ES-I3 (cell line): ENCODE results near the gene PARD3.

Source experiments
- H3K36me3 ChIP-seq: 2 replicates; pipeline ENCODE4 v1.6.1; 2013; ENCODE audit warnings: mild to moderate bottlenecking, low read length, control low read depth, moderate library complexity; ENCODE audit not compliant: insufficient read depth
- H3K4me1 ChIP-seq: 2 replicates; pipeline ENCODE4 v1.6.1; 2013; ENCODE audit warnings: mild to moderate bottlenecking, control low read depth, low read length; ENCODE audit not compliant: insufficient read depth
- H3K9ac ChIP-seq: 2 replicates; pipeline ENCODE4 v1.6.1; 2013; ENCODE audit warnings: low read depth, mild to moderate bottlenecking, low read length, moderate library complexity
- H3K9me3 ChIP-seq: 2 replicates; pipeline ENCODE4 v1.6.1; 2013; ENCODE audit warnings: mild to moderate bottlenecking, low read length, moderate library complexity; ENCODE audit not compliant: control insufficient read depth, insufficient read depth

Gene PARD3

DNA sequence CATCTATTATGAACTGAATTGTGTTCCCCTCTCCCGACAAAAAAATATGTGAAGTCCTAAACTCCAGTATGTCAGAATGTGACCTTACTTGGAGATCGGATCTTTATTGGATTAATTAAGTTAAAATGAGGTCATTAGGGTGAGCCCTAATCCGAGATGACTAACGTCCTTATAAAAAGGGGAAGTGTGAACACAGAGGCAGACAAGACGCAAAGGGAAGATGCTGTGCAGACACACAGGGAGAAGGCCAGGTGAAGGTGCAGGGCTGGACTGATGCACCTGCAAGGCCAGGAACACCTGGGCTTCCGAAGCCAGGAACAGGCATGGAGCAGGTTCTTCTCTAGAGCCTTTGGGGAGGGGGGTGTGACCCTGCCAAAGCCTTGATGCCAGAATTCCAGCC is 187.8 kb downstream of the PARD3 start:
- no peaks in the 10 kb centered on the region for H3K36me3 ChIP-seq
- no peaks in the 10 kb centered on the region for H3K4me1 ChIP-seq
- no peak overlapping the region for H3K9ac ChIP-seq
- H3K9me3 ChIP-seq: no peaks in the 10 kb centered on the region

GRCh38 chr10:34626158-34626880 is 188.8 kb downstream of the PARD3 start:
- H3K9me3 ChIP-seq: no peaks in the 10 kb centered on the region
- H3K36me3 ChIP-seq: no peaks in the 10 kb centered on the region
- no peak overlapping the region for H3K9ac ChIP-seq
- H3K4me1 ChIP-seq: no peaks in the 10 kb centered on the region

DNA sequence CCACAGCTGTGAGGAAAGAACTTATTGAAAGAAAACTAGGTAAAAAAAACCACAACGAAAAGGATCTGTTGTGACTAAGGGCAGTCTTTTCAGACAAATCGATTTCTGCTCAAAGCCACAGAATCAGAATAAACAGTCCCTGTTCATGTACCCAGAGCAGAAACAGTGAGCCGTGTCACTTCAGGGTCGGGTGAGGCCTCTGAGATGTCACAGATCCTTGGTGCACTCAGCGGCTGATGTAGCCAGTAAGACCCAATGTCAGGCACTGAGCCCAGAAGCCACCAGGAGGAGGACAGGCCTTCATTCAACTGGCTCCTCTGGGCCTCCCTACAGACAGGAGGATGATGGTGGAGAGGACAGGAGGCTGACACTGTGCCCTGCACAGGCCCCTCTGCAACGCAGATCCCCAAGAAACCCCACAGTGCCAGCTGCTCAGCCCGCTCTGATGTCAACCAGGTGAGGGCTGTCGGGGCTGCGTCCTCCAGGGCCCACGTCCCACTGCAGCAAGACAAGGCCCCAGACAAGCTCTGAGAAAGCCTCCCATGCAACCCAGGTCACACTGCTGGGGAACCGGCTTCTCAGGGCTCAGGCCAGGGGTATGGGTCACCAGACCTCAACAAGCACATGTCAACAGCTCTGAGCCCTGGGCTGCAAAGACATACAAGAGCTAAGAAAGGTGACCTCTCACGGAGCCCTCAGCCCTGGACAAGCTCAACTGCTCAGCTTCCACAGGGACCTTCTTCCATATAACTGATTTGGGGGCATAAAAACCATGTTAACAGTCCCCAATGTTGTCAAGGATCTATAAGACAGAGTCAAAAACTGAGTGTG is 190.6 kb downstream of the PARD3 start:
- H3K9ac ChIP-seq: no peak overlapping the region
- no peaks in the 10 kb centered on the region for H3K36me3 ChIP-seq
- H3K4me1 ChIP-seq: no peaks in the 10 kb centered on the region
- no peaks in the 10 kb centered on the region for H3K9me3 ChIP-seq

DNA sequence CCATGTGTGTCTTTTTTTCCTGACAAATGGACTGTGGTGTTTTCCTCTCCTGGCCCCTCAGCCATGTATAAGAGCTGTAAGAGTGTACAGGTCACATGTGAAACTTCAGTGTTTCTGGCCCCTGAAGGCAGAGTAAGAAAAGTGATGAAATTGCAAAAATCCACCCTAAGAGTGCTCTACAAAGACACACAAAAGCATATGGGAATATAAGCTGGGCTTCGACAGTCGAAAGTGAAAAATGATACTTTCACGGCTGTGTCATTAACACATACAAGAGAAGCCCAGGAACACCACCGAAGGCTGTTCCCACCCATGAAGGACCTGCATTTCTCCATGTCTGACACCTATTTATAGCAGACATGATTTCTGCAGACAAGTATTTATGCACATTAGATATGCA is 192.2 kb downstream of the PARD3 start:
- H3K9me3 ChIP-seq: no peaks in the 10 kb centered on the region
- no peaks in the 10 kb centered on the region for H3K36me3 ChIP-seq
- H3K9ac ChIP-seq: no peak overlapping the region
- no peaks in the 10 kb centered on the region for H3K4me1 ChIP-seq

- Histone ChIP-seq H3K9me3 (no peaks in the 10 kb centered on the region), H3K36me3 (no peaks in the 10 kb centered on the region)
Observed at GRCh38 chr10:34618611-34619010, 196.5 kb downstream of the PARD3 start.

DNA sequence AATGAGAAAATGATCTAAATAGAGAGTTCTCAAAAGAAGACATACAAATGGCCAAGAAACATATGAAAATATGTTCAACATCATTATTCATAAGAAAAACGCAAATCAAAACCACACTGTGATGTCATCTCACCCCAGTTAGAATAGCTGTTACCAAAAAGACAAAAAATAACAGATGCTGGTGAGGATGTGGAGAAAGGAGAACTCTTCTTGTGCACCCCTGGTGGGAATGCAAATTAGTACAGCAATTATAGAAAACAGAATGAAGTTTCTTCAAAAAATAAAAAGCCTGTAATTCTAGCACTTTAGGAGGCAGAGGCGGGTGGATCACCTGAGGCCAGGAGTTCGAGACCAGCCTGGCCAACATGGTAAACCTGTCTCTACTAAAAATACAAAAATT is 199.3 kb downstream of the PARD3 start:
- H3K4me1 ChIP-seq: peaks cover 13% of the 10 kb centered on the region; the same call in 1 of the 2 replicates
- H3K9ac ChIP-seq: no peak overlapping the region
- H3K36me3 ChIP-seq: no peaks in the 10 kb centered on the region
- no peaks in the 10 kb centered on the region for H3K9me3 ChIP-seq

More at GRCh38 chr10:34618611-34619010, 196.5 kb downstream of the PARD3 start:
- Histone ChIP-seq H3K9ac (no peak overlapping the region), H3K4me1 (peaks cover 3% of the 10 kb centered on the region; the same call in 1 of the 2 replicates)

GRCh38 chr10:34613491-34613890 is 201.6 kb downstream of the PARD3 start:
- Histone ChIP-seq H3K4me1 (peaks cover 13% of the 10 kb centered on the region; the same call in 1 of the 2 replicates), H3K9me3 (no peaks in the 10 kb centered on the region), H3K36me3 (no peaks in the 10 kb centered on the region), H3K9ac (no peak overlapping the region)

GRCh38 chr10:34612938-34613337 is 202.2 kb downstream of the PARD3 start:
- peaks cover 13% of the 10 kb centered on the region; the same call in 1 of the 2 replicates for H3K4me1 ChIP-seq
- no peaks in the 10 kb centered on the region for H3K9me3 ChIP-seq
- H3K36me3 ChIP-seq: no peaks in the 10 kb centered on the region
- no peak overlapping the region for H3K9ac ChIP-seq

DNA sequence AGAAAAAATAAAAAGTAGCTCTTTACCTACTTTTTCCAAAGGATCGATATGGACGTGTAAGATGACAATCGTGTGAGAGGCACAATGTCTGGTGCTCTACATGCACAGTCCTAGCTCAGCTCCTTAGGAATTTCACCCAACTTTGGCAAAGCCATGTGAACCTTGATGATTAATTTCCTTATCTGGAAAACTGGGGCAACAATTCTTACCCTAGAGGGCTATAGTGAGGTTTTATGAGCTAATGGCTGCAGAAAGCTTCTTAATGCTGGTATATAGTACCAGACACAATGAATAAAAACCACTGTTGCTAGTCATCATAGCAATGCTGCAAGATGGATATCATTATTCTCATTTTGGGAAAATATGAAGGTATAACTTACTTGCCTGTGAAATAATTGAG is 202.7 kb downstream of the PARD3 start:
- peaks cover 13% of the 10 kb centered on the region; the same call in 1 of the 2 replicates for H3K4me1 ChIP-seq
- H3K36me3 ChIP-seq: no peaks in the 10 kb centered on the region
- H3K9ac ChIP-seq: no peak overlapping the region
- no peaks in the 10 kb centered on the region for H3K9me3 ChIP-seq

DNA sequence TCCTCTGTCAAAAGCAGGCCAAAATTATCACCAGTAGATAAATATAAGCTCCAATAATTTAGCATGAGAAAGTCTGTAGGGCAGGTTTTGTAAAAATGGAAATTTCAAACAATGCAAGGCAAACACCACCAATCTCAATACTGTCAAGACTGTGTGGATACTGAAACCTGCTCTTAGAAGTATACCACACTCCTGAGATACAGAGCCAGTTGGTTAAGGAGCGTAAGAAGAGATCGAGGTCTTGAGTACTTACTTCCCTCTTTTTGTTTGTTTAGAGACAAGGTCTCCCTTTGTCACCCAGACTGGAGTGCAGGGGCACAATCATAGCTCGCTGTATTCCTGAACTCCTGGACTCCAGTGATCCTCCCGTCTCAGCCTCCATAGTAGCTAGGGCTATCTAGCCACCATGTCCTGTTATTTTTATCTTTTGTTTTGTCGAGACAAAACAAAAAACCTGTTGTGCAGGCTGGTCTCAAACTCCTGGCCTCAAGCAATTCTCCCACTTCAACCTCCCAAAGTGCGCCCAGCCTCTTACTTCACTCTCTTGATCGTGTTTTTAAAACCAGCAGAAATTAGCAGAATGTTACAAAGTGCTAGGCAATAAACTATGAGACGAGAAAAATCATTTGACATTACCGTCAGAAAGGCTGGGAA is 205.7 kb downstream of the PARD3 start:
- H3K4me1 ChIP-seq: peaks cover 13% of the 10 kb centered on the region; the same call in 1 of the 2 replicates
- no peaks in the 10 kb centered on the region for H3K9me3 ChIP-seq
- H3K36me3 ChIP-seq: no peaks in the 10 kb centered on the region
- no peak overlapping the region for H3K9ac ChIP-seq

DNA sequence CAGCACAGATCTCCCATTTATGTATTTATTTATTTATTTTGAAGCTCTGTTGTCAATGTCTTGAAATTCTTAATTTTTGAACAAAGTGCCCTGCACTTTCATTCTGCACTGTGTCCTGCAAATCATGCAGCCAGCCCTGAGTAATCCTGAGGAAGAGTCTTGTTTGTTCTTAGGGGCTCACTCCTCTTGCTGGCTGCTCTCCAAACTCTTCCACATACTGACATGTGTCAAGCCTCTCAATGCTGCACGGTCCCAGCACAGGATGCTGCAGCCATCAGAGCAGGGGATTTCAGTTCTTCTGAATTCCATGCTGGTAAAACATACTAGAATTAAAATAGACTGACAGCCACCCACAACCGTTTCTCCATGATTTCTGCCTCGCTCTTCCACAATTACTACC is 207.2 kb downstream of the PARD3 start:
- Histone ChIP-seq H3K9me3 (no peaks in the 10 kb centered on the region), H3K4me1 (peaks cover 4% of the 10 kb centered on the region; the same call in 1 of the 2 replicates), H3K9ac (no peak overlapping the region), H3K36me3 (no peaks in the 10 kb centered on the region)

- no peaks in the 10 kb centered on the region for H3K9me3 ChIP-seq
- H3K36me3 ChIP-seq: no peaks in the 10 kb centered on the region
- H3K9ac ChIP-seq: no peak overlapping the region
- no peaks in the 10 kb centered on the region for H3K4me1 ChIP-seq
Observed at GRCh38 chr10:34606890-34607289, 208.2 kb downstream of the PARD3 start.

- Histone ChIP-seq H3K4me1 (peaks cover 5% of the 10 kb centered on the region; the same call in 1 of the 2 replicates), H3K9me3 (no peaks in the 10 kb centered on the region)
Observed at GRCh38 chr10:34602478-34602877, 212.6 kb downstream of the PARD3 start.

GRCh38 chr10:34601691-34602090 is 213.4 kb downstream of the PARD3 start:
- Histone ChIP-seq H3K4me1 (peaks cover 5% of the 10 kb centered on the region; the same call in 1 of the 2 replicates), H3K36me3 (no peaks in the 10 kb centered on the region), H3K9me3 (no peaks in the 10 kb centered on the region), H3K9ac (no peak overlapping the region)

More at GRCh38 chr10:34602478-34602877, 212.6 kb downstream of the PARD3 start:
- Histone ChIP-seq H3K36me3 (no peaks in the 10 kb centered on the region), H3K9ac (no peak overlapping the region)
